Activated T-cell treated with anti-CD3 and anti-CD28 coated beads for 48 hours (primary cell): Measurements from ENCODE around the gene SLC8A3.

Experiments
- DNase-seq: peaks from one replicate; pipeline ENCODE4 v3.0.0-alpha.2; 2020; ENCODE audit warnings: low read depth

SLC8A3 gene

DNA sequence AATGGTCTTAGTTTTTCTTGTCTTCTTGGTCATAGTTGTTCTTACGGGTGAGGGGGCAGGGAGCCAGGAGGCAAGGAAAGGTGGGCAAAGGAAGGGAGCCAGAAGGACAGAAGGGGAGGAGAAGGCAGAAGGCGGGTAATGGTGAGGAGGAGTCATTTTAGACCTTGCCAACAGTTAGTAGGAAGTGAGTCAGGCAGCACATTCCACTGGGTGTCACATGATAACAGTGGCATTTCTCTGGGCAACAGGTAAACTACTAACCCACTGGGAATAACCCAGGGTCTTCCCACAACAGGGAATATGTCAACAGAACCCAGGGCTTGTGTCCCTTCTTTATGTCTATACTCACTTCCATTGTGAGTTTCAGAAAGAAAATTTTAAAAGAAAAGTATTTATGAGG, 127.6 kb downstream of the SLC8A3 start:
- DNase-seq, result no peak

GRCh38 chr14:70059545-70059944, 129.2 kb downstream of the SLC8A3 start:
- DNase-seq, result no peak

DNA sequence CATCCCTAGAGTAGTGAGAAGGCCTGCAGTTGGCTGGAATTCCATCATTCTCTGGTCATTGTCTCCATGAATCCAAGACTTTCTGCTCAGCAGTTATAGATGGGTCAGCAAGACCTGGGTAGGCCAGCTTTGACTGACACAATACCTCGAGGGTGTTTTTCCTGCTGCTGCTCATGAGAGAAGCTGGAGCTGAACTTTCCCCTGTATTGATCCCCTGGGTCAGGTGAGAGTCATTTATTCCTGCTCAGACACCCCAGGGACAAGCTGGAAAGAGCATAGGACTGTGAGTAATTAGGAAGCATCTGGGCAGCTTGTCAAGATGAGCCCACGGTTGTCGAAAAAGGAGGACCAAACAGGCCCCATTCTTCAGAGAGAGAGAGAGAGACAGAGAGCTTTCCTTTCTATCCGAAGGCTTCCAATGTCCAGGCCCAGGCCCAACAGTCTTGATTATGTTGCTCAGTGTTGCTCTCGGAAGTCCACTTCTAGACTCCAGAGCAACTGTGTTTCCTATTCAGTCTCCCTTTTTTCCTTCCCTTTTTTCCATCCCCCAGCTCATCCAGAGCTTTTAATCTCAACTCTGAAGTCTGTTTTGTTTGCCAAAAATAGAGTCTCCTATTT, 131.1 kb downstream of the SLC8A3 start:
- no peak for DNase-seq

DNA sequence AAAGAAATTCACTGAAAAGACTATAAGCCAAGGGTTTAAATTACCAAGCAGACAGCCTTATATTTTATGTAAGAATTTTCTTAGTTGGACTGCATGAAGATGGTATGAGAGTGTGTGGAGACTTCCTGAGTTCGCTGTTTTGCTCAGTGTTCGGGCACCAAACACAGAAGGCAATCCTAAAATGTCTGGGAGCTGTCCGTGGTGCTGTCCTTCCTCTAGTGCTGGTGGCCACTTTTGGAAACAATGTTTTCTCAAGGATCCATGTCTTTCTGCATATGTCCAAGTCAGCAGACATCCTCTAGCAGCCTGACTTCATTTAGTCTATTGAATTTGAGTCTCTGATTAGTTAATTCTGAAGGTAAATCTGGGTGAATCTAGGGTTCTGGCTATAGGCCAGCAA, 135.8 kb downstream of the SLC8A3 start:
- DNase-seq, result no peak

DNA sequence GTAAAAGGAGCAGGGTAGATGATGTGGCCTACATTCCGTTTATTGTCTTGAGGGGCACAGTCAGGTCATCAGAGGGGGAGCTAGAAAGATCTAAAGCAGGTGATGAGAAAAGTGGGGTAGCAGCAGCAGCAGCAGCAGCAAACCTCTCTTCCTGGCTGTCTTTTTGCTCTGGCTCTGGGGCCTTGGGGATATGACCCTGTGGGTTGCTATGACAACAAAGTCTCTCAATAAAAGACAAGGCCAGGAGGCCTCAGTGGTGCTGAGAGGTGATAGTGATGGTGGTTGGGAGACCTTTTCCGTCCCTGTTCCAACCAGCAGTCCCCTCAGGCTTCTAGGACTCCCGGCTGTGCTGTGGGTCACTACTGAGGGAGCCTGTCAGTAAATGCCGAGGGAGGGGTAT, 138.6 kb downstream of the SLC8A3 start:
- no peak for DNase-seq

DNA sequence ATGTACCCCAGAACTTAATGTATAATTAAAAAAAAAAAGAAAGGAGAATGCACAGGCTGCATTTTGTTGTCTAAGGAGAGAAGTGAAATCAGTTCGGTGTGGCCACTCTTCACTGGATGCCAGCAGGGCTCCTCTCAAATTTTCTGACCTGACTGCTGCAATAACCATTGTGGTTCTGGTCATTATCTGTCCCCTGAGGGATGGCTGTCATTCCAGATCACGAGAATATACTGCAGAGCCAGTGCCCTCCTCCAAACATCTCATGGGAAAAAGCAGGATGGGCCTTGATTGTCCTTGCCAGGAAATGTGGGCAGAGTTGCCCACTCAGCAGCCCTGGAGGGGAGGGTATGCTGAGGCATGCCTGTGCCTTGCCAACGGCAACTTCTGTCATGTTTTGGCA, 139.1 kb downstream of the SLC8A3 start:
- no peak for DNase-seq

GRCh38 chr14:70048313-70048654, 140.5 kb downstream of the SLC8A3 start:
- no peak for DNase-seq

- DNase-seq, result no peak
Observed at GRCh38 chr14:70047598-70048312, 141.0 kb downstream of the SLC8A3 start.

DNA sequence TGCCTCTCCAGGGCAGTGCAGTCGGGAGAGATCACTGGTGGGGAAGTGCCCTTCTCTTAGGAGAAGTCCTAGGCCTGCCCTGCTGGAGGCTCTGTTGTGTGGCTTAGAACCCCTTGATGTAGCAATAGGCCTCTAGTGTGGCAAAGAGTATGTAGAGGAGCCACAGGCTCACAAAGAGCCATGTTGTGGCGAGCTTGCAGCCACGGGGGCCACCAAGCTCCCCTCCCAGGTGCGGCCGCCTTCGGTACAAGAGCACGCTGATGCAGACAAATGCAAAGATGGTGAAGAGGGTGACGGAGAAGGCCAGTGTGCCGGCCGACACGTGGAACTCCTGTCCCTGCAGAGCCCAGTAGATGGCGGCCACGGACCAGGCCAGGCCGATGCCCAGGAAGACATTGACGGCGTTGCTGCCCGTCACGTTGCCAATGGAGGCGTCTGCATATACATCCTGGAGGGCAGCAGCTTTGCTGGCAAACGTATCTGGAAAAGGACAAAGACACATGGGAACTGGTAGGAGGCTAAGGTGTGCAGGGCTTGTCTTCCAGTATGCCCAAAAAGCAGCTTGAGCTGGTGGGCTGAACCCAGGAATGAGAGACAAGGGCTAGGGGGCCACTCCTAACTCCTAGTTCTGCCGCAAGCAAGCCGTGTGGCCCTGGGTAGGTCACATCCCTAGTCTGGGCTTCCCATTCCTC, 142.8 kb downstream of the SLC8A3 start:
- DNase-seq, result peak; percentile 6

DNA sequence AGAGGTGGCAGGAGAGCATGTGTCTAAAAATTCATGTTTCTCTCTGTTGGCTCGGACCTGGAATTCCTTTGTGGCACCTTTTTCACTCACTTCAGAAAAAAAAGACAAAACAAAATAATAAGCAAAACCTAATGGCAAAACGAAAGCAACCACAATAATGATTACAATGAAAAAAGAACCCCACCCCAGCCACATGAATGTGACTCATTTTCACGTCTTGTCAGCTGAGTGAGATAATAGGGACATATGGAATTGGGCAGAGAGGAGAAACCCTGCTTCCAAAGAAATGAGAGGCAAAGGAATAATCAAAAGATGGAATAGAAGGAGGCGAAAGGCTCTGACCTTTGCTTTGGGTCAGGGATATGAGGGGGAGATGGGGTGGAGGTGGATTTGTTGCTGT, 143.4 kb downstream of the SLC8A3 start:
- DNase-seq, result no peak

GRCh38 chr14:70043001-70043400, 145.8 kb downstream of the SLC8A3 start:
- DNase-seq, result no peak

DNA sequence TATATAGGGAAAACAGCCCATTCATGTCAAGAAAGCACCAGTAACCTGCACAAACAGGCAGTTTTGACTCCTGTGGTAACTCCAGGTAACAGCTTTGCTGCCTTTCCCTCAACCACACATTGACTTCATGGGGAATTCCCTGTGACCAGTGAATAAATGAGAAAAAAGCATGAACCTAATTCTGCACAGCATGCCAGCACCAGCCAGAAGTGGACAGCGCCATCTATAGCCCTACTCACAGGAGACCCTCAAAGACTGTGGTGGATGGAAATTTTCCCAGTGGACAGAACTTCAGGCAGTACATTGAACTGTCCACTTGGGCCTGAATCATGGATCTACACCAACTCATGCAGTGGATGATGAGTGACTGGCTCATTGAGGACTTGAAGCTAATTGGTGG, 152.1 kb downstream of the SLC8A3 start:
- no peak for DNase-seq

DNA sequence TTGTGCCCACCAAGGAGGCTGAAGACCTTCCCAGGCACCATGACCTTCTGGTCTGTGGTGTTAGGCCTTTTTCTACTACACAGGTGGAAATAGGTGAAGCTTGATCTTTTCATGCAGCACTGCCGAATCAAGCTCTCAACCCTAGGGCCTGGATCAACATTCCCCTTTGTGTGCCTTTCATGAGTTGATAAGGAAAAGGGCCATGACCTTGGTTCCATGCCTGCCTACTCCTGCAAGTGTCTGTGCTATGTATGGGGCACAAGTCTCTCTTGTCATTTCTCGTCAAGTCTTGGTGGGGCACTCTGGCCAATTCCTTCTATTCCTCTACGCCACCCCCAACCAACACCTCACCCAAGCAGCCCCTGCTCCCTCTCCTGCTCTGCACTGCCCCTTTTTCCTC, 154.5 kb downstream of the SLC8A3 start:
- DNase-seq, result no peak

GRCh38 chr14:70033561-70033960, 155.2 kb downstream of the SLC8A3 start:
- DNase-seq, result no peak

GRCh38 chr14:70033116-70033515, 155.6 kb downstream of the SLC8A3 start:
- no peak for DNase-seq

- no peak for DNase-seq
Observed at GRCh38 chr14:70032447-70032846, 156.3 kb downstream of the SLC8A3 start.

DNA sequence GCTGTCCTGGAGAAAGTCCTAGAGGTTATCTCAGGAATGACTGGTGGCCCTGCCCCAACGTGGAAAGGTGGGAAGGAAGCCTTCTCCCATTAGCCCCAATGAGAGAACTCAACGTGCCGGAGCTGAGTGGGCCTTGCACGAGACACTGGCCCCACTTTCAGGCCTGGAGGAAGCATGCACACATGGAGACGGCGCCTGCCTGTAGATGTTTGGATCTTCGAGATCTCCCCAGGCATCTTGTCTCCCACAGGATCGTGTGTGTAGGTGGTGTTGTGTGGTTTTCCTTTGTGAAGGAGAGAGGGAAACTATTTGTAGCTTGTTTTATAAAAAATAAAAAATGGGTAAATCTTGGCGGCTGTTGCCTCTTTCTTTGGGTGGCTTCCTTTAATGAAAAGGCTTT, 156.7 kb downstream of the SLC8A3 start:
- DNase-seq, result no peak

- DNase-seq, result no peak
Observed at GRCh38 chr14:70029296-70030132, 159.2 kb downstream of the SLC8A3 start.

DNA sequence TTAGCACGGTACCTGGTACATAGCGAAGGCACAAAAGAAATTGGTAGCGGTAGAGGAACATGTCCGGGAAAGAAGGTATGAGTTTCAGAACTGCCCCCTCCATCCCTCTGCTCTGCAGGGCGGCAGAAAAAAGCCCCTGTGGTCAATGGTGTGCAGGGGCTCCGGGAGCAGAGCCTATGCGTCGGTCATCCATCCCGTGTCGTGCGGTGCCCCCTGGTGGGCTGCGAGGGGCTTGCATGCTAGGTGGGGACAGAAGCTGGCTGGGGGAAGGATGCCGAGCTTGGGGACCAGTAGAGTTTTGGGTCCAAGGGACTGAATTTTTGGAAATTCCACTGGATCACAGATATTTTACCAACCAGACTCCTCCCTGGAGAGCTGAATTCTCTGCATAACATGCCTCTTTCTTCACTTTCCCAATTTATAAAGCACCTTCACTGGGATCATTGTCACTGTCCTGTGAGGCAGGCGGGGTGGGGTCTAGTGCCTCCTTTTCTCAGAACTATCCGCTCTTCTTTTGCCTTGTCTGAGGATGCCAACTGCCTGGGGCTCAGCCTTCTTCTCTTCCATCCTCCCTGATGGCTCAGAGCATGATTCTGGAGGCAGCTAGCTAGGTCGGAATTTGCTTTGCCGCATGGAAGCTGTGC, 160.8 kb downstream of the SLC8A3 start:
- DNase-seq, result peak; percentile 59

GRCh38 chr14:70023871-70024270, 164.9 kb downstream of the SLC8A3 start:
- DNase-seq, result no peak

GRCh38 chr14:70022771-70023445, 165.8 kb downstream of the SLC8A3 start:
- DNase-seq, result no peak
